IMR-90 (cell line): ENCODE data around the gene LAMB3. TPM values are rescaled to one million over a fixed set of nuclear protein-coding genes. Genes with fewer than 3 reads are reported as not detected.

ENCODE experiments used
- ATAC-seq: fragments of 200-7000 bp; cut with Tn5 transposase; 2 replicates; pipeline ENCODE4 v1.9.1; 2020; ENCODE audit warnings: low read depth, mild to moderate bottlenecking, moderate library complexity
- BruUV-seq: library from RNA; stranded (reverse); fragments of 400-500 nt; replicated peaks from 2 replicates; lab custom pipeline; 2021; lab: Mats Ljungman, UMichigan
- CTCF ChIA-PET: fragments of 300-600 bp; formaldehyde crosslinking; extraction: SDS; loops from one replicate; lab custom pipeline; 2021; ENCODE audit warnings: antibody characterized with exemption; lab: Yijun Ruan, JAX
- POLR2A ChIA-PET: fragments of 300-600 bp; sonication (Branson Sonifier 250); formaldehyde crosslinking; loops from one replicate; lab custom pipeline; 2022; ENCODE audit warnings: antibody characterized with exemption; ENCODE audit not compliant: unreplicated experiment; lab: Charles Lee
- DNase-seq: peaks from one replicate; pipeline ENCODE4 v3.0.0; 2013
- H2AFZ ChIP-seq: replicated peaks from 2 replicates; pipeline ENCODE3; 2013; ENCODE audit warnings: low read length, mild to moderate bottlenecking; ENCODE audit not compliant: poor library complexity
- H2AK5ac ChIP-seq: 2 replicates; pipeline ENCODE4 v1.6.1; 2013; ENCODE audit warnings: low read depth, low read length, inconsistent platforms
- H2AK9ac ChIP-seq: replicated peaks from 2 replicates; pipeline ENCODE3; 2013; ENCODE audit warnings: mild to moderate bottlenecking, low read depth, low read length, moderate library complexity; ENCODE audit not compliant: poor library complexity
- H2BK120ac ChIP-seq: 2 replicates; pipeline ENCODE4 v1.6.1; 2013; ENCODE audit warnings: low read depth, low read length, inconsistent platforms
- H2BK15ac ChIP-seq: 3 replicates; pipeline ENCODE4 v1.6.1; 2013; ENCODE audit warnings: low read depth, low read length, inconsistent platforms
- H2BK20ac ChIP-seq: 2 replicates; pipeline ENCODE4 v1.6.1; 2013; ENCODE audit warnings: low read depth, mild to moderate bottlenecking, inconsistent platforms, low read length, moderate library complexity
- H2BK5ac ChIP-seq: 2 replicates; pipeline ENCODE4 v1.6.1; 2013; ENCODE audit warnings: mild to moderate bottlenecking, low read depth, low read length, inconsistent platforms; ENCODE audit not compliant: poor library complexity, severe bottlenecking
- H3K14ac ChIP-seq: replicated peaks from 2 replicates; pipeline ENCODE4 v1.6.1; 2013; ENCODE audit warnings: low read depth, low read length, inconsistent platforms
- H3K18ac ChIP-seq: 2 replicates; pipeline ENCODE4 v1.6.1; 2013; ENCODE audit warnings: low read depth, low read length, control low read depth
- H3K23ac ChIP-seq: 2 replicates; pipeline ENCODE4 v1.6.1; 2013; ENCODE audit warnings: low read depth, low read length, inconsistent platforms
- H3K27ac ChIP-seq: 2 replicates; pipeline ENCODE4 v1.5.1; 2013; ENCODE audit warnings: mild to moderate bottlenecking, control low read depth, low read length; ENCODE audit not compliant: insufficient read depth
- H3K27me3 ChIP-seq: 2 replicates; pipeline ENCODE4 v1.6.1; 2013; ENCODE audit warnings: low read length; ENCODE audit not compliant: control insufficient read depth, insufficient read depth
- H3K36me3 ChIP-seq: 2 replicates; pipeline ENCODE4 v1.6.1; 2013; ENCODE audit warnings: low read length, mixed read lengths; ENCODE audit not compliant: control insufficient read depth, insufficient read depth
- H3K4ac ChIP-seq: 2 replicates; pipeline ENCODE4 v1.6.1; 2013; ENCODE audit warnings: low read depth, low read length, inconsistent platforms
- H3K4me1 ChIP-seq: 2 replicates; pipeline ENCODE4 v1.6.1; 2013; ENCODE audit warnings: low read length, mixed read lengths; ENCODE audit not compliant: control insufficient read depth, insufficient read depth
- H3K4me2 ChIP-seq: 2 replicates; pipeline ENCODE4 v1.6.1; 2013; ENCODE audit warnings: low read depth, mild to moderate bottlenecking, control low read depth, low read length, moderate library complexity
- H3K4me3 ChIP-seq: 2 replicates; pipeline ENCODE4 v1.5.1; 2013; ENCODE audit warnings: low read depth, mild to moderate bottlenecking, control low read depth, low read length, moderate library complexity; ENCODE audit not compliant: insufficient read depth
- H3K56ac ChIP-seq: 2 replicates; pipeline ENCODE4 v1.6.1; 2013; ENCODE audit warnings: low read length, inconsistent platforms; ENCODE audit not compliant: insufficient read depth; ENCODE audit errors: extremely low read depth
- H3K79me1 ChIP-seq, 2 experiments: 2 replicates each; pipeline ENCODE4 v1.6.1; 2013; ENCODE audit warnings: low read length in 2 of 2, inconsistent platforms in 1 of 2, low read depth in 1 of 2
- H3K9ac ChIP-seq: 2 replicates; pipeline ENCODE4 v1.6.1; 2013; ENCODE audit warnings: low read depth, low read length, control low read depth
- H3K9me1 ChIP-seq: 2 replicates; pipeline ENCODE4 v1.6.1; 2013; ENCODE audit warnings: low read length, inconsistent platforms; ENCODE audit not compliant: insufficient read depth
- H3K9me3 ChIP-seq: 2 replicates; pipeline ENCODE4 v1.6.1; 2013; ENCODE audit warnings: low read length; ENCODE audit not compliant: control insufficient read depth, insufficient read depth
- H4K20me1 ChIP-seq: 2 replicates; pipeline ENCODE4 v1.6.1; 2013; ENCODE audit warnings: low read length, inconsistent platforms; ENCODE audit not compliant: insufficient read depth
- H4K5ac ChIP-seq: 2 replicates; pipeline ENCODE4 v1.6.1; 2013; ENCODE audit warnings: mild to moderate bottlenecking, low read depth, low read length, control low read depth
- H4K8ac ChIP-seq, 2 experiments: 2 replicates each; pipeline ENCODE4 v1.6.1; 2013; ENCODE audit warnings: low read depth in 2 of 2, low read length in 2 of 2, control low read depth in 1 of 2, inconsistent platforms in 1 of 2
- H4K91ac ChIP-seq: 2 replicates; pipeline ENCODE4 v1.6.1; 2013; ENCODE audit warnings: low read depth, low read length, inconsistent platforms; ENCODE audit not compliant: insufficient read depth
- BHLHE40 ChIP-seq: fragments of 150-350 bp; IDR thresholded peaks from 2 replicates; pipeline ENCODE4 v1.6.1; 2016; ENCODE audit warnings: mild to moderate bottlenecking, low read depth, low read length
- CEBPB ChIP-seq: IDR thresholded peaks from 2 replicates; pipeline ENCODE4 v1.6.1; 2012; ENCODE audit warnings: low read depth, low read length, improper control_type of control experiment
- CHD1 ChIP-seq: IDR thresholded peaks from 2 replicates; pipeline ENCODE4 v1.6.1; 2012; ENCODE audit warnings: low read depth, low read length, improper control_type of control experiment
- ELK1 ChIP-seq: fragments of 150-350 bp; IDR thresholded peaks from 2 replicates; pipeline ENCODE4 v1.6.1; 2016; ENCODE audit warnings: low read depth, mild to moderate bottlenecking, low read length, moderate library complexity, borderline replicate concordance
- FOS ChIP-seq: fragments of 150-350 bp; IDR thresholded peaks from 2 replicates; pipeline ENCODE4 v1.6.1; 2016; ENCODE audit warnings: low read depth, low read length
- MAFK ChIP-seq: IDR thresholded peaks from 2 replicates; pipeline ENCODE4 v1.6.1; 2012; ENCODE audit warnings: low read depth, low read length, improper control_type of control experiment
- MAZ ChIP-seq: IDR thresholded peaks from 2 replicates; pipeline ENCODE4 v1.6.1; 2012; ENCODE audit warnings: low read depth, mild to moderate bottlenecking, low read length, improper control_type of control experiment, moderate library complexity, borderline replicate concordance
- MXI1 ChIP-seq: IDR thresholded peaks from 2 replicates; pipeline ENCODE4 v1.6.1; 2012; ENCODE audit warnings: low read depth, mild to moderate bottlenecking, low read length, moderate library complexity, borderline replicate concordance
- NFE2L2 ChIP-seq: fragments of 150-350 bp; IDR thresholded peaks from 2 replicates; pipeline ENCODE4 v1.6.1; 2016; ENCODE audit warnings: low read depth, mild to moderate bottlenecking, low read length
- POLR2A ChIP-seq: IDR thresholded peaks from 2 replicates; pipeline ENCODE4 v1.6.1; 2012; ENCODE audit warnings: mild to moderate bottlenecking, low read depth, low read length
- RAD21 ChIP-seq: IDR thresholded peaks from 2 replicates; pipeline ENCODE4 v1.6.1; 2012; ENCODE audit warnings: low read length, improper control_type of control experiment
- RCOR1 ChIP-seq: IDR thresholded peaks from 2 replicates; pipeline ENCODE4 v1.6.1; 2012; ENCODE audit warnings: mild to moderate bottlenecking, low read length, improper control_type of control experiment; ENCODE audit not compliant: insufficient replicate concordance
- RFX5 ChIP-seq: IDR thresholded peaks from 2 replicates; pipeline ENCODE4 v1.8.0; 2012; ENCODE audit warnings: low read depth, mild to moderate bottlenecking, low read length, moderate library complexity
- SMC3 ChIP-seq: fragments of 150-350 bp; IDR thresholded peaks from 2 replicates; pipeline ENCODE4 v1.6.1; 2016; ENCODE audit warnings: low read depth, mild to moderate bottlenecking, antibody characterized with exemption, low read length, moderate library complexity
- USF2 ChIP-seq: fragments of 150-350 bp; IDR thresholded peaks from 2 replicates; pipeline ENCODE4 v1.6.1; 2017; ENCODE audit warnings: mild to moderate bottlenecking, antibody characterized with exemption, low read length, low read depth
- WGBS, 2 experiments: methylation state at CpG; one replicate each; pipeline versions ENCODE4 v1.1.5 to v1.1.7; 2013; ENCODE audit warnings: missing lambda C conversion rate in 2 of 2; ENCODE audit not compliant: insufficient read length in 1 of 2; ENCODE audit errors: extremely low coverage in 2 of 2; 5-methylcytosine and 5-hydroxymethylcytosine counted together
- dilution Hi-C: fragments of 300-500 bp; cut with HindIII; formaldehyde crosslinking; loops from one replicate; pipeline ENCODE4 v1.14.3; 2018; ENCODE audit warnings: low sequenced_read_pairs; ENCODE audit not compliant: unreplicated experiment
- in situ Hi-C: fragments of 300-500 bp; cut with MboI; formaldehyde crosslinking; loops from 3 replicates; pipeline ENCODE4 v1.14.3; 2019; ENCODE audit warnings: low sequenced_read_pairs, inconsistent platforms, mixed read lengths
- intact Hi-C: fragments of 100-400 bp; cut with micrococcal nuclease; formaldehyde crosslinking; loops from 2 replicates; pipeline ENCODE4 v1.10.0; 2022
- polyA plus RNA-seq, 3 experiments: library from polyadenylated mRNA; depleted of rRNA; stranded (reverse); fragments of >200 nt; gene quantifications; 2 replicates each; pipeline ENCODE4 v1.2.3, GENCODE V29; 2012; ENCODE audit warnings: low replicate concordance in 1 of 3
- total RNA-seq: library from RNA; depleted of rRNA; stranded (reverse); fragments of >200 nt; gene quantifications from 2 replicates; pipeline ENCODE4 v1.2.3, GENCODE V29; 2012
- TF ChIP-seq, protein P1 (sequence below): conservative IDR thresholded peaks from 2 replicates; pipeline ENCODE4 v1.5.1; 2012; ENCODE audit warnings: mild to moderate bottlenecking, low read depth, low read length, improper control_type of control experiment

The LAMB3 gene
- total and polyA plus RNA-seq, 2 of the 4 experiments (the other 2 are of a cell fraction): 0.72 to 2.1 TPM

DNA sequence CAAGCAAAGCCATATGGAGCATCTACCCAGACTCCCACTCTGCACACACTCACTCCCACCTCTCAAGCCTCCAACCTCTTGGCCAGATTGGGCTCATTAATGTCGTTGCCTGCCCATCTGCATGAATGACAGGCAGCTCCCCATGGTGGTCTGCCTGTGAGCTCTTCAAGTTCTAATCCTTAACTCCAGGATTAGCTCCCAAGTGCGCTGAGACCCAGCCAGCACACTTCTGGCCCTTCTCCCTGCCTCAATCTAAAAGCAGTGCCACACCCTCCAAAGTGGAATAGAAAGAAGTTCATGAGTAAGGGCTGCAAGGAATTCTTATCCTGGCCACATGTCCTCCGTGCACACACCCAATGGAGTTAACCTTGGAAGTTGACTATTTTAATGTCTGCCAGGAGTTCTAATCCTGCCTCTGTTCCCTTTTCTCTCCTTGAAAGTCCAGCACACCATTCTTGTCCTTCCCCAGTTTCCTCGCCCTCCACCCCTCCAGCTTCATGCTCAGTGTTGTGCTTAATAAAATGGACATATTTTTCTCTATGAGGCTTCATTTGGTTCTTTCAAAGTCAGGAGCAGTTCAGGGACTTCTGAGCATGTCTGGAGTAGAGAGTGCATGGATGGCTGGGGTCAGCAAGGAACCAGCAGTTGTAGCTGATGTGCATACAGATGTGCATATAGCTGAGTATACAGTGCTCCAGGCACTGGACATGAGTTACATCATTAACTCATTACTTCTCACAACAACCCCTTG is 38.6 kb downstream of the LAMB3 start:
- Histone ChIP-seq H3K56ac (no peak overlapping the region), H3K4me1 (no peaks in the 10 kb centered on the region), H3K9ac (no peak overlapping the region), H2BK120ac (no peak overlapping the region), H3K9me3 (no peaks in the 10 kb centered on the region), H4K5ac (no peak overlapping the region), H4K8ac (no peak overlapping the region), H3K9me1 (no peaks in the 10 kb centered on the region), H3K14ac (no peak overlapping the region), H3K27ac (no peak overlapping the region), H2BK5ac (no peak overlapping the region), H3K4me2 (no peak overlapping the region), H2BK15ac (no peak overlapping the region), H3K23ac (no peak overlapping the region), H2AFZ (no peak overlapping the region), H3K79me1 (no peaks in the 10 kb centered on the region), H4K91ac (no peak overlapping the region), H2AK9ac (no peak overlapping the region), H3K4me3 (no peak overlapping the region), H3K27me3 (no peaks in the 10 kb centered on the region), H2BK20ac (no peak overlapping the region), H3K18ac (no peak overlapping the region), H4K20me1 (no peaks in the 10 kb centered on the region), H3K4ac (no peak overlapping the region), H2AK5ac (no peak overlapping the region), H3K36me3 (no peaks in the 10 kb centered on the region)
- ChIA-PET CTCF (no interaction called here), POLR2A (no interaction called here)
- in situ Hi-C loops: no loop called here
- ATAC-seq (no peak), DNase-seq (no peak)
- 0% methylated on average over 1 of the region's 4 CpGs; no CpG with 5 or more reads in 1 of the 2 experiments for WGBS, 2 experiments
- dilution Hi-C loops: no loop called here
- BruUV-seq: no TSS peak
- intact Hi-C loops: no loop called here
- no peak for TF ChIP-seq NFE2L2
- TF ChIP-seq MXI1: no peak
- TF ChIP-seq USF2: no peak
- no peak for TF ChIP-seq CEBPB
- TF ChIP-seq SMC3: no peak
- TF ChIP-seq RFX5: no peak
- TF ChIP-seq, protein P1, sequence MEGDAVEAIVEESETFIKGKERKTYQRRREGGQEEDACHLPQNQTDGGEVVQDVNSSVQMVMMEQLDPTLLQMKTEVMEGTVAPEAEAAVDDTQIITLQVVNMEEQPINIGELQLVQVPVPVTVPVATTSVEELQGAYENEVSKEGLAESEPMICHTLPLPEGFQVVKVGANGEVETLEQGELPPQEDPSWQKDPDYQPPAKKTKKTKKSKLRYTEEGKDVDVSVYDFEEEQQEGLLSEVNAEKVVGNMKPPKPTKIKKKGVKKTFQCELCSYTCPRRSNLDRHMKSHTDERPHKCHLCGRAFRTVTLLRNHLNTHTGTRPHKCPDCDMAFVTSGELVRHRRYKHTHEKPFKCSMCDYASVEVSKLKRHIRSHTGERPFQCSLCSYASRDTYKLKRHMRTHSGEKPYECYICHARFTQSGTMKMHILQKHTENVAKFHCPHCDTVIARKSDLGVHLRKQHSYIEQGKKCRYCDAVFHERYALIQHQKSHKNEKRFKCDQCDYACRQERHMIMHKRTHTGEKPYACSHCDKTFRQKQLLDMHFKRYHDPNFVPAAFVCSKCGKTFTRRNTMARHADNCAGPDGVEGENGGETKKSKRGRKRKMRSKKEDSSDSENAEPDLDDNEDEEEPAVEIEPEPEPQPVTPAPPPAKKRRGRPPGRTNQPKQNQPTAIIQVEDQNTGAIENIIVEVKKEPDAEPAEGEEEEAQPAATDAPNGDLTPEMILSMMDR: no peak
- no peak for TF ChIP-seq RAD21
- TF ChIP-seq MAFK: no peak
- no peak for TF ChIP-seq BHLHE40
- TF ChIP-seq CHD1: no peak
- no peak for TF ChIP-seq MAZ
- TF ChIP-seq POLR2A: no peak
- TF ChIP-seq ELK1: no peak
- no peak for TF ChIP-seq FOS
- TF ChIP-seq RCOR1: no peak
